Nephron (organoid): ENCODE data around the gene CRADD.

ENCODE experiments used
- H3K27ac Mint-ChIP-seq, 3 experiments: 2 replicates each; pipeline ENCODE4 v1.8.0; 2020; ENCODE audit warnings: mixed read lengths in 3 of 3, mild to moderate bottlenecking in 2 of 3, moderate library complexity in 1 of 3
- H3K27me3 Mint-ChIP-seq: 2 replicates; pipeline ENCODE4 v1.8.0; 2021; ENCODE audit warnings: low read depth, mild to moderate bottlenecking, moderate library complexity, mixed read lengths
- H3K36me3 Mint-ChIP-seq: 2 replicates; pipeline ENCODE4 v1.8.0; 2020; ENCODE audit warnings: low read depth, mixed read lengths
- H3K4me1 Mint-ChIP-seq: 2 replicates; pipeline ENCODE4 v1.8.0; 2020; ENCODE audit warnings: mixed read lengths
- H3K4me3 Mint-ChIP-seq, 3 experiments: 2 replicates each; pipeline ENCODE4 v1.8.0; 2020; ENCODE audit warnings: mild to moderate bottlenecking in 3 of 3, mixed read lengths in 3 of 3, moderate library complexity in 2 of 3
- H3K9me3 Mint-ChIP-seq: 2 replicates; pipeline ENCODE4 v1.8.0; 2020; ENCODE audit warnings: mixed read lengths
- CTCF ChIP-seq, 3 experiments: fragments of 200-600 bp; sonication (generic); IDR thresholded peaks; one replicate each; pipeline ENCODE4 v1.5.0; 2021; ENCODE audit warnings: antibody characterized with exemption in 3 of 3; ENCODE audit not compliant: unreplicated experiment in 3 of 3

CRADD gene

GRCh38 chr12:93677195-93678064 is at the start of gene CRADD:
Gene CRADD (plus strand): TSS chr12:93677375.
- no peak for TF ChIP-seq CTCF (IDR thresholded peaks at IDR 0.05; ENCODE audit: unreplicated experiment in 3 of 3)
- Mint-ChIP-seq H3K4me1 (peaks cover 39% of the 10 kb centered on the region), H3K36me3 (no peaks in the 10 kb centered on the region), H3K27ac (peak within 1 kb of the TSS; percentile 99 to 100 (median 100)), H3K27me3 (no peaks in the 10 kb centered on the region), H3K4me3 (peak within 1 kb of the TSS; percentile 92 to 94 (median 93)), H3K9me3 (no peaks in the 10 kb centered on the region)

GRCh38 chr12:93632383-93632782 is 44.8 kb upstream of the CRADD start:
- Mint-ChIP-seq H3K9me3 (peaks cover 25% of the 10 kb centered on the region), H3K27ac (no peak overlapping the region), H3K36me3 (no peaks in the 10 kb centered on the region), H3K27me3 (no peaks in the 10 kb centered on the region), H3K4me3 (no peak overlapping the region), H3K4me1 (no peaks in the 10 kb centered on the region)
- TF ChIP-seq CTCF (IDR thresholded peaks at IDR 0.05; ENCODE audit: unreplicated experiment in 3 of 3): no peak

- no peaks in the 10 kb centered on the region for H3K36me3 Mint-ChIP-seq
- peaks cover 19% of the 10 kb centered on the region for H3K4me1 Mint-ChIP-seq
- peaks cover 19% of the 10 kb centered on the region for H3K9me3 Mint-ChIP-seq
- no peak overlapping the region for H3K4me3 Mint-ChIP-seq
- peaks cover 7% of the 10 kb centered on the region for H3K27me3 Mint-ChIP-seq
- no peak overlapping the region for H3K27ac Mint-ChIP-seq
- TF ChIP-seq CTCF (IDR thresholded peaks at IDR 0.05; ENCODE audit: unreplicated experiment in 3 of 3): no peak
Observed at GRCh38 chr12:93634416-93634815, 42.8 kb upstream of the CRADD start.

GRCh38 chr12:93636708-93637107 is 40.5 kb upstream of the CRADD start:
- Mint-ChIP-seq H3K9me3 (peaks cover 19% of the 10 kb centered on the region), H3K36me3 (no peaks in the 10 kb centered on the region), H3K27me3 (peaks cover 9% of the 10 kb centered on the region), H3K4me1 (peaks cover 23% of the 10 kb centered on the region), H3K27ac (no peak overlapping the region), H3K4me3 (no peak overlapping the region)
- no peak for TF ChIP-seq CTCF (IDR thresholded peaks at IDR 0.05; ENCODE audit: unreplicated experiment in 3 of 3)

GRCh38 chr12:93638095-93638494 is 39.1 kb upstream of the CRADD start:
- H3K27ac Mint-ChIP-seq: peak overlapping the region; percentile 84 to 92 (median 84)
- no peak overlapping the region for H3K4me3 Mint-ChIP-seq
- peaks cover 23% of the 10 kb centered on the region for H3K4me1 Mint-ChIP-seq
- H3K9me3 Mint-ChIP-seq: peaks cover 10% of the 10 kb centered on the region
- H3K36me3 Mint-ChIP-seq: no peaks in the 10 kb centered on the region
- peaks cover 13% of the 10 kb centered on the region for H3K27me3 Mint-ChIP-seq
- no peak for TF ChIP-seq CTCF (IDR thresholded peaks at IDR 0.05; ENCODE audit: unreplicated experiment in 3 of 3)

GRCh38 chr12:93638954-93639353 is 38.2 kb upstream of the CRADD start:
- peak overlapping the region; percentile 84 to 92 (median 84) for H3K27ac Mint-ChIP-seq
- H3K27me3 Mint-ChIP-seq: peaks cover 13% of the 10 kb centered on the region
- no peaks in the 10 kb centered on the region for H3K36me3 Mint-ChIP-seq
- peaks cover 23% of the 10 kb centered on the region for H3K4me1 Mint-ChIP-seq
- H3K4me3 Mint-ChIP-seq: peak overlapping the region in 2 of 3 experiments; percentile 32
- no peak for TF ChIP-seq CTCF (IDR thresholded peaks at IDR 0.05; ENCODE audit: unreplicated experiment in 3 of 3)
- peaks cover 7% of the 10 kb centered on the region for H3K9me3 Mint-ChIP-seq
